Renal pelvis (tissue), 4 donors: ENCODE measurements around the gene TMEM266. TPM values are rescaled to one million over a fixed set of nuclear protein-coding genes. Genes with fewer than 3 reads are reported as not detected.
A peak's percentile ranks its signal among the peaks of the same experiment; 100 is the strongest.

Experiments used
- DNase-seq: peaks from one replicate; pipeline ENCODE4 v3.0.0-alpha.2; 2013
- polyA plus RNA-seq, 3 donors: library from polyadenylated mRNA; unstranded; fragments of 120-200 nt; gene quantifications; one replicate each; pipeline ENCODE4 v1.2.1, GENCODE V29; 2013; ENCODE audit not compliant: insufficient read length in 3 of 3

The TMEM266 gene
- polyA plus RNA-seq, 3 donors = 13.0 to 15.2 (median 13.3) TPM

DNA sequence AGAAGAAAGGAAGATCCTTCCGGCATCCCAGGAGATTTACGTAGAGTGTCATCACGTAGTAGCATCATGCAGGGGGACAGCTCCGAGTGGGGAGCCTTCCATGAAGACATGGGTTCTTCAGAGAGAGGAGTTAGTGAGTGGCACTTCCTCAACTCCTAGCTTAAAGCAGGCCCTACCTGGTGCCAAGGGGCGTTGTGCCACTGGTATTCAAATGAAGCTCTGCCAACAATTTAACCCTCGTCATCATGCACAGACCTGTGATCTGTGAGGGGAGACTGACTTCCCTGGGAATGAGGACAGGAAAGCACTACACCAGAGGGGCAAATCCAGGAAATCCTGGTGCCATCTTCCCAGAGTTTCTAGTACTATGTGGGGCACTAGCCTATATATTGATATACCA lies 59.0 kb downstream of the TMEM266 start:
- no peak for DNase-seq

- no peak for DNase-seq
Observed at GRCh38 chr15:76123031-76123430, 63.2 kb downstream of the TMEM266 start.

DNA sequence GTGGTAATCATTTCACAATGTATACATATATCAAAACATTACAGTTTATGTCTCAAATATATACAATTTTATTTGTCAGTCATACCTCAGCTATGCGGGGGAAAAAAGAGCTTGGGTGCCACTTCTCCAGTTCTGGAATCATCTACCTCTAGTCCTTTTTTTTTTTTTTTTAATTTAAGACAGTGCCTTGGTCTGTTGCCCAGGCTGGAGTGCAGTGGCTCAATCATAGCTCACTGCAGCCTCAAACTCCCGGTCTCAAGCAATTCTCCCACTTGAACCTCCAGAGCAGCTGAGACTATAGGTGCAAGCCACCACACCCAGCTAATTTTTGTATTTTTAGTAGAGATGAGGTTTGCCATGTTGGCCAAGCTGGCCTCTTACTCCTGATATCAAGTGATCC lies 67.4 kb downstream of the TMEM266 start:
- DNase-seq = no peak

- DNase-seq = no peak
Observed at GRCh38 chr15:76127880-76128279, 68.1 kb downstream of the TMEM266 start.

- DNase-seq = no peak
Observed at GRCh38 chr15:76134537-76134936, 74.8 kb downstream of the TMEM266 start.

GRCh38 chr15:76135516-76135915 lies 75.7 kb downstream of the TMEM266 start:
- DNase-seq = no peak

GRCh38 chr15:76138436-76138835 lies 78.7 kb downstream of the TMEM266 start:
- DNase-seq = no peak

DNA sequence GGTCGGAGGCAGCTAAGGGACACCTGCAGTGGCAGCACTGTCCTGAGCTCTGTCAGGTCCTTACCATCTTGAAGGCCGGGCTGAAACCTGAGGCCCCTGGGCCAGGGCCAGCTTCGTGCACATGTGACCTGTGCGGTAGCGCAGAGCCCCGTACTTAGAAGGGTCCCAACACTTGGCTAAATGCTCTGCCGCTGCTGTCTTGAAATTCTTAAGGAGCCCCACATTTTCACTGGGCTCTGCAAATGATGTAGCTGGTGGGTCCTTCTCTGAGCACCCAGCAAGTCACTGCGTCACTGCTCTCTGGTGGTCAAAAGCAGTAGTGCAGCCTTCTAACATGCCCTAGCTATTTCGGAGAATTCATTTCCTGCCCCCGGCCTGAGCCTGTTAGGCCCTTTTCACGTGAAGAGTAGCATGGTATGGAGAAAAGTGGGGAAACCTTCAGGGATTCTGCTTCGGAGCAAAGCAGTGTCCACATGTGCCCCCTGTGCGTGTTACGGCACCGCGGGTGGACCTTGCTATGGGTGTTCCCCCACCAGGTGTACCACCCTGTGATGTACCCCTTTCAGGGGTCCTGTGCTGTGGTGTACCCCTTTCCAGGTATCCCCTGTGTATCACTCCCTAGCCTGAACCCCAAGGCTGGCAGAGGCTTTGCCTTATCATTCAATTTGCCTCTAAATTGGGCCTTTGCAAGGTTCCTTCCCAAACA lies 79.7 kb downstream of the TMEM266 start:
- peak; percentile 73 for DNase-seq

DNA sequence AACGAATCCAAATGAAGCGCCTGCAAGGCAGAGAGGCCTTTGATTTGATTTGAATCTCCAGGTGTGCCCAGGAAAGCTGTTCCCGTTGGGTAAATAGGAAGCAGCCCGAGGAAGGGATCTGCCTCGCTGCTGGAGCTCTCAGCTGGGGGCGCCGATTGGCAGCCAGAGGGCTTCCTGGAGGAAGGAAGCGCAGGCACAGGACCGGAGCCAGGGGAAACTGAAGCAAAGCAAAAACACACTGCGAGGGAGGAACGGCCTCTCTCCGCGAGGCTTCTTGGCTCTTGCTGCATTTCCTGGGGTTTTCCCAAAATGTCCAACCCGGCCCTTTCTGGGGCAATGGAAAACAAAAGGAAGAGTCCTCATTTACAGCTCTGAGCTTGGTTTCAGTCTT lies 80.3 kb downstream of the TMEM266 start:
- no peak for DNase-seq

- DNase-seq = no peak
Observed at GRCh38 chr15:76146812-76147211, 87.0 kb downstream of the TMEM266 start.

GRCh38 chr15:76147906-76148570 lies 88.3 kb downstream of the TMEM266 start:
- no peak for DNase-seq

DNA sequence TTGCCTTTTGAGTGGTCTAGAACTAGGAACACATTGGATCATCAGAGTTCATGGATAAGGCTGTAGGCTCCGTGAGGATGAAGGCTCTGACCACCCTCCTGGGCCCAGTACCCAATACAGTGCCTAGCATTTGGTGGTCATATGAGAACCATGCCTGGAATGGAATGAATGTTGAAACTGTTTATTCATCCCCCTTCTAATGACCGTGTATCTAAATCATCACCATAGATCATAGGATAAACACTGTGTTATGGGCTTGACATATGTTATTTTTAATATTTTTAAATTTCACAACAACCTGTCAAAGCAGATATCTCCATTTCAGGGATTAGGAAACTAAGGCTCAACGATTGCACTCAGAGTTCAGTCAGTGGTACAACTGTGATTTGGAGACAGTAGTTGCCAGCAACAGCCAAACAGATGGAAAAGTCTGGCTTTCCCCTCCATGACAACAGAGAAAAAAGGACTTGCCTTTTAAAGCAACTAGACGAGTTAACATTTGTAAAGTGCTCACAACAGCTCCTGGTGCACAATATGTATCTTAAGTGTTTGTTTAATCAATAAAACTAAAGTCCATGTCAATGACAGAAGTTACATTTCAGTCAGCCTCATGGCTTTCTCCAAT lies 89.6 kb downstream of the TMEM266 start:
- no peak for DNase-seq

- DNase-seq = no peak
Observed at GRCh38 chr15:76150513-76150912, 90.7 kb downstream of the TMEM266 start.

GRCh38 chr15:76150971-76151598 lies 91.3 kb downstream of the TMEM266 start:
- DNase-seq = peak; percentile 61

- DNase-seq = no peak
Observed at GRCh38 chr15:76151599-76151974, 91.8 kb downstream of the TMEM266 start.

DNA sequence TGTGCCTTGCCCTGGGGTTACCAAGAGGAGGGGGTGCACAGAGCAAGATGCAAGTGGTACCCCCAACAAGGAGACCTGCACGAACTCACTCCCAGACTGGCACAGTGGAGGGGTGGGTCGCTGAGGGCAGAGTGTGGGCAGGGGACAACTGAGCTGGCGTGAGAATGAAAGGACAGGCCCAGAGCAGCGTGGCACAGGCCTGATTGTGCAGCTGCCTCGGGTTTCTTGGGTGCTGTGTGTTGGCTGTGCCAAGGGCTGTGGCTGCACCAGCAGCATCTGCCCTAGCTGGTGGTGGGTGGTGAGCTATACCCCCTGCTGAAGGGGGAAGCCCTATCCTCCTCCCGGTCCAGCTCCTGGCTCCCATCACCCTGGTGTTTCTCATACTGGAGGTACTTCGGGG lies 92.4 kb downstream of the TMEM266 start:
- DNase-seq = no peak

- no peak for DNase-seq
Observed at GRCh38 chr15:76153241-76154197, 93.7 kb downstream of the TMEM266 start.

DNA sequence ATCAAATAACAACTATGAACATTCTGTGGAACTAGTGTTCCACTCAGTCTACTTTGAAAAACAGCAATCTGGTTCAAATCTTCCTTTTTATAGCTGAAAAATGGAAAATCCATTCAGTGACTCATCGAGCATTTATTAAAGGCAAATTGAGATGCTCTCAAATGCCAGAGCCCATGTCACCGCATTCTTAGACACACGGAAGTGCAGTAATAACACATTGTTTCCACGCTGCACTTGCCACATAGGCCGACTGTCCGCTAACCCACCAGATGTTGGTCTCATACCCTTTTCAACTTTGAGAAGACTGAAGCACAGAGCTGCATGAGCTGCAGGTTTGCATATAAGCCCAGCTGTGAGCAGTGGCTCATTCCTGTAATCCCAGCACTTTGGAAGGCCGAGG lies 95.9 kb downstream of the TMEM266 start:
- DNase-seq = no peak

GRCh38 chr15:76158226-76158625 lies 98.4 kb downstream of the TMEM266 start:
- DNase-seq = no peak

GRCh38 chr15:76158815-76159214 lies 99.0 kb downstream of the TMEM266 start:
- no peak for DNase-seq

- DNase-seq = no peak
Observed at GRCh38 chr15:76159282-76159681, 99.5 kb downstream of the TMEM266 start.
